ENCODE measurements around the gene USP20.

The USP20 gene

GRCh38 chr9:129828051-129828450 is 7.2 kb upstream of the USP20 start (continued):
- TF ChIP-seq ZNF518A (tag by site-specific recombination; conservative IDR thresholded peaks at IDR 0.05; ENCODE audit: low read depth) (no peak), ZSCAN18 (tag by site-specific recombination; IDR thresholded peaks at IDR 0.05) (no peak), ZBTB6 (tag by site-specific recombination; IDR thresholded peaks at IDR 0.05) (no peak), ZNF610 (tag by site-specific recombination; IDR thresholded peaks at IDR 0.05; ENCODE audit: borderline replicate concordance) (no peak), ZNF777 (tag by site-specific recombination; IDR thresholded peaks at IDR 0.05; ENCODE audit: borderline replicate concordance) (no peak), KLF10 (tag by site-specific recombination; IDR thresholded peaks at IDR 0.05) (no peak), ZNF324 (tag by site-specific recombination; IDR thresholded peaks at IDR 0.05) (no peak), ZSCAN5A (tag by site-specific recombination; IDR thresholded peaks at IDR 0.05) (no peak), ZNF48 (tag by site-specific recombination; IDR thresholded peaks at IDR 0.05) (no peak)

- H3K27ac ChIP-seq (ENCODE audit: extremely low read depth, low read depth, low read length): no peak overlapping the region
- H3K36me3 ChIP-seq (ENCODE audit: control insufficient read depth in 2 of 2, insufficient read depth in 1 of 2, low read length in 2 of 2): peaks cover 24 to 55% of the 10 kb centered on the region in 2 experiments
- no peak overlapping the region for H3K4me3 ChIP-seq (ENCODE audit: low read depth, low read length)
- no peaks in the 10 kb centered on the region for H3K4me1 ChIP-seq (ENCODE audit: control insufficient read depth, insufficient read depth, low read length)
- H3K9me3 ChIP-seq (ENCODE audit: control insufficient read depth, insufficient read depth, low read depth, low read length): no peaks in the 10 kb centered on the region
- ChIA-PET CTCF (interaction anchor here (0.7 kb wide), 1 partner anchor 451 kb away, joined by 3 read pairs; no protein-coding TSS in a partner anchor), POLR2A (interaction anchor here (2.0 kb wide), 1 partner anchor 10 kb away, joined by 5 read pairs; no protein-coding TSS in a partner anchor)
- TF ChIP-seq KLF7 (tag by site-specific recombination; IDR thresholded peaks at IDR 0.05; ENCODE audit: borderline replicate concordance) (no peak), ZSCAN5A (tag by site-specific recombination; IDR thresholded peaks at IDR 0.05) (no peak), OSR2 (tag by site-specific recombination; IDR thresholded peaks at IDR 0.05) (no peak), ZNF544 (tag by site-specific recombination; IDR thresholded peaks at IDR 0.05) (no peak), ZNF488 (tag by site-specific recombination; IDR thresholded peaks at IDR 0.05) (no peak), ZNF785 (tag by site-specific recombination; IDR thresholded peaks at IDR 0.05) (no peak), ZNF157 (tag by site-specific recombination; IDR thresholded peaks at IDR 0.05) (no peak), ZNF223 (tag by site-specific recombination; IDR thresholded peaks at IDR 0.05) (no peak), ZNF174 (tag by site-specific recombination; IDR thresholded peaks at IDR 0.05) (no peak), HOXC10 (CRISPR knock-in tag; IDR thresholded peaks at IDR 0.05) (no peak)
Observed at GRCh38 chr9:129828969-129829368, 6.3 kb upstream of the USP20 start.

Measured in HEK293 (cell line).